Muscle layer of colon (tissue), 2 donors: ENCODE data around the gene SRPX2.

Source experiments
- H3K27ac ChIP-seq: one replicate; pipeline ENCODE4 v1.7.0; 2013; ENCODE audit warnings: low read depth, mild to moderate bottlenecking, low read length, moderate library complexity
- H3K27me3 ChIP-seq, 2 donors: one replicate each; pipeline ENCODE4 v1.7.0; 2013; ENCODE audit warnings: low read length in 2 of 2, mild to moderate bottlenecking in 2 of 2; ENCODE audit not compliant: insufficient read depth in 2 of 2, control insufficient read depth in 1 of 2
- H3K36me3 ChIP-seq: one replicate; pipeline ENCODE4 v1.7.0; 2013; ENCODE audit warnings: mild to moderate bottlenecking, low read length; ENCODE audit not compliant: insufficient read depth
- H3K4me1 ChIP-seq: one replicate; pipeline ENCODE4 v1.7.0; 2013; ENCODE audit warnings: mild to moderate bottlenecking, low read length; ENCODE audit not compliant: insufficient read depth
- H3K4me3 ChIP-seq, 2 donors: one replicate each; pipeline ENCODE4 v1.7.0; 2013; ENCODE audit warnings: low read length in 2 of 2, low read depth in 1 of 2, mild to moderate bottlenecking in 1 of 2, moderate library complexity in 1 of 2
- H3K9ac ChIP-seq: one replicate; pipeline ENCODE4 v1.7.0; 2013; ENCODE audit warnings: low read length
- H3K9me3 ChIP-seq: one replicate; pipeline ENCODE4 v1.7.0; 2013; ENCODE audit warnings: mild to moderate bottlenecking, low read length
- donor health status: abdominal sarcoma.
- donor health status: Adenocarcinoma of cecum.

SRPX2 gene

DNA sequence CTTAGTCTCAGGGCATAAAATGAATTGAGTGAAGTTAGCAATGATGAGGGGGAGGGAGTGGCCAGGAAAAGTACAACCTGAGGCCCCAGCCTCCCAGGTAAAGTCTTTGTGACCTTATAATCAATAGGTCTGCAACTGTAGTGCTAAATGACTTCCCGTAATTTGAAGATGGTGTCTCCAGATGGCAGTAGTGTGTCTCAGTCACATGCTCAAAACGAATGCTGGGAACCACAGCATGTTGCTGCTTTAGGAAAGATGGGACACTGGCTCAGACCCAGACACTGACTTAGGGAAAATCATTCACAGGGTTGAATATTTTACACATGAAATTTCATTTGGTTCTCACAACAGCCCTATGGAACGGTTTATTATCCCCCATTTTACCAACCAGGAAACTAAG is 10.3 kb downstream of the SRPX2 start:
- Histone ChIP-seq H3K4me3 (no peak overlapping the region), H3K27me3 (peaks cover 0 to under 1% of the 10 kb centered on the region in 2 donors), H3K36me3 (no peaks in the 10 kb centered on the region), H3K27ac (no peak overlapping the region), H3K9me3 (no peaks in the 10 kb centered on the region), H3K9ac (no peak overlapping the region), H3K4me1 (no peaks in the 10 kb centered on the region)

DNA sequence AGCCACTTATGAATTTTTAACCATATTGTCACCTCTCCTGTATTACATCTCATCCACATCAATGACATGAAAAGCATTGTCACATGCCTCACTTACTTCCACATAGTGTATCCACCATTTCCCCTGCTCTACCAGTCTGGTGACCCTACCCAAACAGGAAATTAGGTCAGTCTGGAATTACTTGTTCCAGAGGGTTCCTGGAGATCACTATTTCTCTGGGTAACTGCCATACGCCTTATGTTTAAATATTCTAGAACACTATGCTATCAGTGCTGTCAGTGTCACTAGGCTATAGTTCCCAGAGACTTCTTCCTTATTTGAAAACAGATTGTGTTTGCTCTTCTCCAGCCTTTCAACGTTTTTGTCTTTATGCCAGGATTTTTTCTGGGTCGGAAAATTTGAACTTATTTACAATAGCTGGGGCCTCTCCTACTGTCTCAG is 15.0 kb downstream of the SRPX2 start:
- H3K4me3 ChIP-seq = no peak overlapping the region
- H3K27me3 ChIP-seq = peaks cover 0 to 6% of the 10 kb centered on the region in 2 donors
- no peaks in the 10 kb centered on the region for H3K9me3 ChIP-seq
- no peak overlapping the region for H3K9ac ChIP-seq
- no peak overlapping the region for H3K27ac ChIP-seq
- H3K36me3 ChIP-seq = no peaks in the 10 kb centered on the region
- H3K4me1 ChIP-seq = no peaks in the 10 kb centered on the region

DNA sequence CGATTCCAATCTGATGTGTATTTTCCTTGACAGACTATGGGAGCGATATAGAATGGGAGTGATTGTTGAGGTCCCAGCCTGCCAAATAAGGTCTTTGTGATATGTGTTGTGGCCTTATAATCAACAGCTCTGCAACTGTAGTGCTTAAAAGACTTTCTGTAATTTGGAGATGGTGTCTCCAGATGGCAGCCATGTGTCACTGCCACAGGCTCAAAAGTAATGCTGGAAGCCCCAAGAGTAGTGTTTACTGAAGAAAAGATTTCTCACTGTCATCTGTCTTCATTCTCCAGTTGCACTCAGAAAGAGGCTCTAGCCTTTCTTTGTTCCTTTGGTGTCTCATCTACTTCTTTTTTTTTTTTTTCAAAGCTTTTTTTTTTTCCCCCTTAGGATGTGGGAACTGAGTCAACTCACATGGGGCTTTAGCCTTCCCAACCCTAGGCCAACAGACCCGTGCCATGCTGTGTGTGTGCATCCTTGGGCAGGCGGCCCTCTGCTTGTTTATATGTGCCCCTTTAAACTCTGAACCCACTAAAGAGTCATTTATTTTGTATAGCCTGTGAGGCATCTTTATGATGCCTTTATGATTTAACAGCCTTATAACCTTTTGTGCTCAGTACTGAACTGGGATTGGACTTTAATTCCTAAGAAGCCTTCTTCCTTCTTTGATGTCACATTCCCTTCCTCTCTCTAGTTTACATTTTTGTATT is 15.6 kb downstream of the SRPX2 start:
- H3K4me3 ChIP-seq = no peak overlapping the region
- no peak overlapping the region for H3K27ac ChIP-seq
- no peaks in the 10 kb centered on the region for H3K36me3 ChIP-seq
- peaks cover 0 to 6% of the 10 kb centered on the region in 2 donors for H3K27me3 ChIP-seq
- no peaks in the 10 kb centered on the region for H3K9me3 ChIP-seq
- H3K4me1 ChIP-seq = no peaks in the 10 kb centered on the region
- H3K9ac ChIP-seq = no peak overlapping the region

DNA sequence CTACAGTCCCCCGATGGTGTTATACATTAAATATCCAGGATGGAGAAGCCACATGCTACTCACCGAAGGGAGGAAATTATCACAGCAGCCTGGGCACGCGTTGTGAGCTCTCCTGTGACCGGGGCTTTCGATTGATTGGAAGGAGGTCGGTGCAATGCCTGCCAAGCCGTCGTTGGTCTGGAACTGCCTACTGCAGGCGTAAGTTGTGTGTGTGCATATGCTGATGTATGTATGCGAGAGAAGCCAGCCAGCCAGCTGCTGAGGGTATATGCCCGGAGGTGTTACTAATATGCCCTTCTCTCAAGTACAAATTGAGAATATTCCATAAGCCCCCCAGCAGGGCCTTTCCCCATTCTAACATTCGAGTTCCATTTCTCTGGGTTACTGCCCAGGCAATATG is 18.2 kb downstream of the SRPX2 start:
- Histone ChIP-seq H3K9me3 (no peaks in the 10 kb centered on the region), H3K4me3 (no peak overlapping the region), H3K4me1 (no peaks in the 10 kb centered on the region), H3K9ac (no peak overlapping the region), H3K27ac (no peak overlapping the region), H3K27me3 (peaks cover 0 to 18% of the 10 kb centered on the region in 2 donors), H3K36me3 (no peaks in the 10 kb centered on the region)

DNA sequence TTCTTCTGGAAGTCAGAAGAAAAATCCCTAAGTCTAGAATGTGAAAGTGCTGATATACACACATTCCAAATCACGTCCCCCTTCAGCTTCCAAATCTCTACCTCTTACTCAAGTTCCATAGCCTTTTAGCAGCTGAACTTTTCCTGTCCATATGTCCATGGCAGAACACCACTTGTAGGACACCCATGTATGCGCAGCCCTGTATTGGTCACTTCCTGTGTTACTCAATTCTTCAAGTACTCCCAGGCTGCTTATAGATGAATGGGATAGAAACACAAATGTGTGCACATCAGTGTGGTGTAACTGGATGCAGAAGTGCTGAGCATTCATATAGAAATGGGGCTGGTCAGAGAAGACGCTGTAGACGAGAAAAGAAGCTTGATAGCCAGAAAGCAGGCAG is 18.8 kb downstream of the SRPX2 start:
- no peak overlapping the region for H3K27ac ChIP-seq
- H3K36me3 ChIP-seq = no peaks in the 10 kb centered on the region
- H3K4me1 ChIP-seq = no peaks in the 10 kb centered on the region
- H3K9ac ChIP-seq = no peak overlapping the region
- H3K9me3 ChIP-seq = no peaks in the 10 kb centered on the region
- peaks cover 3 to 20% of the 10 kb centered on the region in 2 donors for H3K27me3 ChIP-seq
- no peak overlapping the region for H3K4me3 ChIP-seq

DNA sequence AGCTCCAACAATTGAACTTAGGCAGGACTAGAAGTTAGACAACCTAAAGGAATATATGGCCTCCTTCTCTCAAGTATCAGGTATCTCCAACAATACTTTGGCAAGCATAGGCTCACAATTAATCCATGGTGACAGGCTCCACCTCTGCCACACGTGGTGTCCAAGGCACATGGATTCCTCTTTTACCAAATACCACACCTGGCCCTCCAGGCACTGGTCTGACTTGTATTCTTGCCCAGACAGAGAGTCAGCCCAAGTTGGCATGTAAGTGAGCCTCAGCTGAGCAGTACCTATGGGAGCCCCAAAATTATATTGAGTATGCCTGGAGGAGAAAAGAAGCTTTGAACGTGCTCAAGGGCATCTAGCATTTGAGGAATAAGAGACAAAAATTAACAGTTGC is 19.6 kb downstream of the SRPX2 start:
- Histone ChIP-seq H3K4me1 (no peaks in the 10 kb centered on the region), H3K27ac (no peak overlapping the region), H3K27me3 (peaks cover 3 to 20% of the 10 kb centered on the region in 2 donors), H3K4me3 (no peak overlapping the region), H3K9ac (no peak overlapping the region), H3K9me3 (no peaks in the 10 kb centered on the region), H3K36me3 (no peaks in the 10 kb centered on the region)

DNA sequence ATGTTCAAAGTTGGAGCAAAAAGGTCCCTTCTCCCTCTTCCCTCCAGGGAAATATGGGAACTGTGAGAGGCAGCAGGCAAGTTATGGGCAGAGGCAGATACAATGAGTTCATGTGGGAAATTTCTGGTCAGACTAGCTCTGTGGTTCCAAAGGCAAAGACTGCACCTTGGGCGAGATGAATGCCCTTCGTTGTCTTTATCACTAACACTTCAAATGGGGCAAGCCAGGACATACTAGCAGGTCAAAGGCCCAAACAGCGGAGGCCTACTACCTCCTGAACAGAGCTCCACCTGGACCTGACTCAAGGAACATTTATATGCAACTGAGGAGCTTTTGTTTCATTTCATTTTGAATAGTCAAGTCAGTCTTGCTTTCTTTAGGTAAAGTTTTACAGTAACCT is 29.0 kb downstream of the SRPX2 start:
- no peaks in the 10 kb centered on the region for H3K36me3 ChIP-seq
- H3K27ac ChIP-seq = no peak overlapping the region
- H3K4me3 ChIP-seq = no peak overlapping the region
- no peaks in the 10 kb centered on the region for H3K9me3 ChIP-seq
- H3K4me1 ChIP-seq = no peaks in the 10 kb centered on the region
- H3K27me3 ChIP-seq = peaks cover 0 to 5% of the 10 kb centered on the region in 2 donors
- H3K9ac ChIP-seq = no peak overlapping the region

DNA sequence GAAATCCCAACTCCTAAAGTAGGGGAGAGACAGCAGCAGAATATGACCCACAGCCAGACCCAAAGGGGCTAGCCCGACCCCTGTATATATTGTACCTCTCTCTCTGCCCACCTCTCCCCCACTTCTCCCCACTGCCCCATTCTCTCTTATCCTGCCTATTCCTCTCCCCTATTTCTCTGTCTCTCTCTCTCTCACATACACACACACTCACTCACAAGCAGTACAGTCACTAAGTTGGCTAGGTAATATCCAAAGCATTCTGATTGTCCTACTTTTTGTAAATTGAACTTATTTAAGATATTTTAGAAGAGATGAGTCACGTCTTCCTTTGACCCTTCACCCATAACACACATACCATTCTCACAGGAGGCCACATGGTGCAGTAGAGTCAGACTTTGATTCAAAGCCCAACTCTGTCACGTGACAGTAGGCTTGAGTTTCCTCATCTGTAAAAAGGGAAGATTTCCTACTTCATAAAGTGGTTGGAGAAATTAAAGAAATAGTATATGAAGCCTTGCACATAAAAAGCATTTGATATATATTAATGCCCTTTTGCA is 29.5 kb downstream of the SRPX2 start:
- H3K4me1 ChIP-seq = no peaks in the 10 kb centered on the region
- no peak overlapping the region for H3K27ac ChIP-seq
- H3K27me3 ChIP-seq = peaks cover 0 to 5% of the 10 kb centered on the region in 2 donors
- H3K9me3 ChIP-seq = no peaks in the 10 kb centered on the region
- no peak overlapping the region for H3K9ac ChIP-seq
- no peak overlapping the region for H3K4me3 ChIP-seq
- H3K36me3 ChIP-seq = no peaks in the 10 kb centered on the region

DNA sequence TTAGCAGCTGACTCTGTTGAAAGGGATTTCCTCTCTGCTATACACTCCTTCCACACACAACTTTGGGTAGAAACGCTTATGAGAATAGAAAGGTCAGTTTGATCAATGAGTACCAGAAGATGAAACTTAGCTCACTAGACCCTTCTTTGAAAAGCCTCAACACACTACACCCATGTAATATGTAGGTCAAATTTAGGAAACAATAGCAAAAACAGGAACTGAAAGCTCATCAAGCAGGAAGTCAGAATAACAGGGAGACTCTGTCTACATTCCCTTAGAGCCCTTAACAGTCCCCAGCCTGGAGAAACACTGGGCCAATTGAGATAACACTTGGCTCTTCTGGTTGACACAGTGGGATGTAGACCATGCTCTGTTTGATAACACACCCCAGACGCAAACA is 30.7 kb downstream of the SRPX2 start:
- Histone ChIP-seq H3K4me3 (no peak overlapping the region), H3K27me3 (peaks cover 0 to 5% of the 10 kb centered on the region in 2 donors), H3K9me3 (no peaks in the 10 kb centered on the region), H3K27ac (no peak overlapping the region), H3K36me3 (no peaks in the 10 kb centered on the region), H3K4me1 (no peaks in the 10 kb centered on the region), H3K9ac (no peak overlapping the region)

DNA sequence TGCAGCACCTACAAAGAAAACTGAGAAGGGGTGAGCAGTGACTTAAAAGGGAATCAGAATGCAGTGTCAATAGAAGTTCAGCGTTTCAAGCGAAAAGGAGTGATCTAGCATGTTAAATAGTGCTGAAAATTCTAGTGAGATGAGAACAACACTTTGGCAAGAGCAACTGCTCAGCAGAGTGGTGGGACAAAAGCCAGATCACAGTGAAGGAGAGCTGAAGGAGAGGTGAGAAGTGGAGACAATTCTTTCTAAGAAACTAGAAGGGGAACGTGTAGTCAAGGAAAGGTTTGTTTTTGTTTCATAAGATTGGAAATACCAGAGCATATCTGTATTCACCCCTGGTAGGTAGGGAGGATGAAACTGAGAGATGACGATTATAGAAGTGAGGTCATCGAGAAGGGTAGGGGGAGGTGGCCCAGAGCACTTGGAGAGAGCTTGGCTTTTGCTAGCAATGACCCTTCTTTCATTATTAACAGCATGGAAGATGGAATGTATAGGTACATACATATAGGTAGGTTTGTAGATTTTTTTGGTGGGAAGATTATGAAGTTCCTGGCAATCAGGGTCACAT is 33.7 kb downstream of the SRPX2 start:
- Histone ChIP-seq H3K4me1 (peaks cover 11% of the 10 kb centered on the region), H3K36me3 (no peaks in the 10 kb centered on the region), H3K4me3 (no peak overlapping the region), H3K27ac (no peak overlapping the region), H3K9ac (no peak overlapping the region), H3K9me3 (no peaks in the 10 kb centered on the region), H3K27me3 (no peaks in the 10 kb centered on the region)

DNA sequence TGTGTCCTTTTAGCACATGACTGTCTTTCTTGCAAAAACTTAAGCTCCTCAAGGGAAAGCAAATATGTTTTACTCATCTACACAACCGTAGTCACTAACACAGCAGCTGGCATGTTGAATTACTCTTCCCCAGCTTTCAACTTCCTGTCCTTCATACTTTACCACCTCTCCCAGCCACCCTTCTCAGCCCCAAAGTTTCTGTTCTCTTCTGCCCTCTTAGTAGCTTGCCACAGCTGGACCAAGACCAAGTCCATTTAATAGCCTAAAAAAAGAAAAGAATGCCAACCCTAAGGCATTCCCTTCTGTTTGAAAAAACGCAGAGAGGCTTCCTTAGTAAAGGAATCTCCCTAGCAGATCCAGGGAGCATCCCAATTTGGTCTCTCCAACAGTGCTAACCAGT is 36.8 kb downstream of the SRPX2 start:
- H3K4me3 ChIP-seq = no peak overlapping the region
- peaks cover 17% of the 10 kb centered on the region for H3K4me1 ChIP-seq
- no peaks in the 10 kb centered on the region for H3K36me3 ChIP-seq
- no peak overlapping the region for H3K9ac ChIP-seq
- H3K9me3 ChIP-seq = no peaks in the 10 kb centered on the region
- no peaks in the 10 kb centered on the region for H3K27me3 ChIP-seq
- H3K27ac ChIP-seq = no peak overlapping the region

DNA sequence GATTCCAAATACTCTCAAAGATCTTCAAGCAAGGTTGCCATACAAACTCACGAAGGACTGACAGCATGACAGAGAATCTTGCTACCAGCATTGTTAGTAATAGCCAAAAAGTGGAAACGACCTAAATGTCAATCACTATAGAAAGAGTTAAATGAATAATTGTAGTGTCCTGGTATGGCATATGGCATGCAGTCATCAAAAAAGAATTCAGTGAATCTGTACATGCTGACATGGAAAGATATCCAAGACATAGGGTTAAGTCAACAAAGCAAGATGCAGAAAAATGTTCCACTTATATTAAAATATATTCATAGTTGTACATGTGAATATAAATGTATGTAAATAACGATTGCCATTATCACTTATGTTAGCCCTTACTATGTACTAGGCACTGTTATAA is 37.6 kb downstream of the SRPX2 start:
- no peaks in the 10 kb centered on the region for H3K27me3 ChIP-seq
- H3K36me3 ChIP-seq = no peaks in the 10 kb centered on the region

More for the DNA sequence above, 37.6 kb downstream of the SRPX2 start:
- no peak overlapping the region for H3K27ac ChIP-seq
- no peaks in the 10 kb centered on the region for H3K9me3 ChIP-seq
- no peak overlapping the region for H3K9ac ChIP-seq
- peaks cover 20% of the 10 kb centered on the region for H3K4me1 ChIP-seq
- H3K4me3 ChIP-seq = no peak overlapping the region
